Measurements from ENCODE around the gene PAX5.

PAX5 gene

DNA sequence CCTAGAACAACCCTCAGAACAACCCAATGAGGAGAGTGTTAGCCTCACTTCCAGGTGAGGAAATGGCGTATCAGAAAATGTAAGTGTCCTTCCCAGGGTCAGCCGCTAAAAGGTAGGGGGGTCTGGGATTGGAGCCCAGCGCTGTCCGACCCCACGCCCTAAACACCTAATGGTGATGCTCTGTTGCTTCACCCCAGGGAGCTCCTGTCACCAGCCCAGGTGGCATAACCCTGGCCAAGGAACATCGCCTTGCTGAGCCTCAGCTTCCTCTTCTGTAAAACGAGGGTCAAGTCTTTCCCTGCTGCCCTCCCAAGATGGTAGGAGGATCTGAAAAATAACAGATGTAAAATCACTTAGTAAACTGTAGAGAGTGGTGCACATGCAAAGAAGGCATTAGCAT lies 132.5 kb downstream of the PAX5 start:
- no peak for TF ChIP-seq POLR2A (IDR thresholded peaks at IDR 0.05; ENCODE audit: low read depth, low read length)
- DNase-seq (ENCODE audit: insufficient read length, low spot score) = no peak
- FAIRE-seq = no peak

DNA sequence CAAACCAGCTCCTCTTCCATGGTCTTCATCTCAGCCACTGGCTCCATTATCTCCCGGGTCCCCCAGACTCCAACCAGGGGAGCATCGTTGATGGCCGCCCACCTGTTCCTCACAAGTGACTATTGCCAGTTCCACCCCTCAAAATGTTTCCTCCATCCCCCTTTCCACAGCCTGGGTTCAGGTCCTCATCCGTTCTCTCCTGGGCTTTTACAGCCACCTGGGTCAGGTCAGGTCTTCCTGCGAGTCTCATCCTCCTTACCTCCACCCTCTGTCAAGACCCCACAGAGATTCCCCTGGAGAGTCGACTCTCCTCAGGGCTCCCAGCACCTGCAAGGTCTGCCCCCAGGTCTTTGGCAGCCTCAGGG lies 133.2 kb downstream of the PAX5 start:
- DNase-seq (ENCODE audit: insufficient read length, low spot score) = no peak
- FAIRE-seq = no peak
- TF ChIP-seq POLR2A (IDR thresholded peaks at IDR 0.05; ENCODE audit: low read depth, low read length) = no peak

DNA sequence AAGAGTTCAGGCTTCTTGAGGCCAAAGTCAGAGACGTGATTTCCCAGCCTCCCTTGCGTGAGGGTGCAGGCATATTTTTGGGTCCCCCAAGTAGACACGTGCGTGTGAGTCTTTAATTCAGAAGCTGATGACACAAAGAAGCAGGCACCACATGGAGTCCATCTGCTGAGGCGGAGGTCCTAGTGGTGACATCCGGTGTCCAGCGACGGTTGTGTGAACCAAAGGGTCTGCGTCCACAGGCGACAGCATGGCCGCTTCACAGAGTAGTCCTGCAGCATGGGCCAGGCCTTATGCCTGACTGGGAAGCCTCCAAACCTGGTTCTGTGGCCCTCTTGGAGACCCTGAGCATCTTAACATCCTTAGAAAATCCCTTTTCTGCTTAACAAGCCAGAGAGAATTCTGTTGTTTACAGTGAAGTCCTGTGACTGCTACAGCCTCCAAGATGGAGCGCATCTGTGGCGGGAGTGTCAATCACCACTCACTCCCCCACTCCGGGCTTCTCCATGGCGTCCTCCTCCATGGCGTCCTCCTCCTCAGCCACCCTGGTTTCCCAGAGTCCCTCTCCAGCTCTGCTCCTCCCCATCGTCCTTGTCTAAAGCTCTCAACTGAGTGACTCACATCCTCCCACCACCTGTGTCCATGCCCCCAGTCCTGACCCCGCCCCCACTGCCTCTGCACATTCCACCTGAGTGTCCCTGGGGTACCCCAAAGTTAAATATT lies 133.8 kb downstream of the PAX5 start:
- FAIRE-seq = no peak
- no peak for DNase-seq (ENCODE audit: insufficient read length, low spot score)
- no peak for TF ChIP-seq POLR2A (IDR thresholded peaks at IDR 0.05; ENCODE audit: low read depth, low read length)

DNA sequence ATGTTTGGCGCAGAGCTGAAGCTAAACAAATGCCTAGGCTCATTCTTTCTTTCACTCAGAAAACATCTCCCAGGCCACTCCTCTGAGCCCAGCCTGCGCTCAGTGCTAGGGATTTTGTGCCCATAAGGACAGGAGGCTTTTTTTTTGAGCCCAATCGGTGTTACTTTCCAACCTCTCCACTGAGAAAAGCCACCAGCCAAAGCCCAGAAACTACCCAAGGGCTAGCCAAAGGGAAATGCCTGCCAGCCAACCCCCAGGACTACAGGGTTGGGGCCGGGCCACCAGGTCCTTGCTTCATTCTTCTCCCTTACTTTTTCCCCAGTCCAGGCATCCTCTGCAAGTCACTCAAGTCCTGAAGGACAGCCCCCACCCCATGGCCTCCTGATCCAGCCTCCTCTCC lies 134.7 kb downstream of the PAX5 start:
- no peak for TF ChIP-seq POLR2A (IDR thresholded peaks at IDR 0.05; ENCODE audit: low read depth, low read length)
- FAIRE-seq = no peak
- no peak for DNase-seq (ENCODE audit: insufficient read length, low spot score)

DNA sequence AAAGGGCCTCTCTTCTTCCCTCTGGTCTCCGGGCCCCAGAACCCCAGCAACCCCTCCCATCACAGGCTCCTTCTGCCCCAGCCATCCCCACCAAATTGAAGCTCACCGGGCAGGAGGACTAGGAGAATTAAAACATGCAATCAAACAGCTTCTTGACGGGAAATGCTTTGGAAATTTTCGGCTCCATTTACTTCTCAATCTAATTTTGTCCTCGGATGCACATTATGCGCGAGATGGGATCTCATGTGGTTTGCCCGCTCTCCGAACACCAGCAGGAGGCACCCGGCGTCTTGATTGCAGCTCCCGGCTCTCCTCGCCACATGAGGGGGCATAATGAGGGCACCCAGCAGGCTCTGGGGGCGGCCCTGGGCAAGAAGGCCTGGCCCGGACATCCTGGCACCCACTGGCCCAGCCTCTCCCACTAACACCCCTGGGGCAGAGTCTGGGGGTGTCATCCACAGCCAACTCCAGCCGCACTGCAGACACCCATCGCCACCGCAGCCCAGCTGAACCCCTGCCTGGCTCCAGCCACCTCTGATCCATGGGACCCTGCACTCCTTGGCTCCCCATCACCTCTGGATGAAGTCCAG lies 135.5 kb downstream of the PAX5 start:
- DNase-seq (ENCODE audit: insufficient read length, low spot score) (no peak), FAIRE-seq (no peak)
- no peak for TF ChIP-seq POLR2A (IDR thresholded peaks at IDR 0.05; ENCODE audit: low read depth, low read length)

DNA sequence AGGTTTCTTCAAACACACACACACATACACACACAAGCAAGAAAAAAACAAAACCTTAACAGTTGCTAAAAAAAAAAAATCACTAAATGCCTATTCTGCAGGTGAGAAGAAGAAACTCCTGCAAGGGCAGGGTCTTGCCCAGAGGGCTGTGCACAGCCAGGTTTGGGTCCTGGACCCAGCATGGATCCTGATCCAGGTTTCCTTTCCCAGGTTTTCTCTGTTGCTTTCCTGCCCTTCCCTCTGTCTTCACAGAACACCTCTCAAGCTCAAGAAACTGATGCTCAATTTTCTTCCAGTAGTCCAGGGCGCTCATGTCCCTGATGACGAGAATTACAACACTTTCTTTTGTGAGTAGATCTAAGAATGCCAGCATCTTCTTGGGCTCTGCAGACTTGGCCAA lies 136.6 kb downstream of the PAX5 start:
- FAIRE-seq = no peak
- no peak for DNase-seq (ENCODE audit: insufficient read length, low spot score)
- TF ChIP-seq POLR2A (IDR thresholded peaks at IDR 0.05; ENCODE audit: low read depth, low read length) = no peak

DNA sequence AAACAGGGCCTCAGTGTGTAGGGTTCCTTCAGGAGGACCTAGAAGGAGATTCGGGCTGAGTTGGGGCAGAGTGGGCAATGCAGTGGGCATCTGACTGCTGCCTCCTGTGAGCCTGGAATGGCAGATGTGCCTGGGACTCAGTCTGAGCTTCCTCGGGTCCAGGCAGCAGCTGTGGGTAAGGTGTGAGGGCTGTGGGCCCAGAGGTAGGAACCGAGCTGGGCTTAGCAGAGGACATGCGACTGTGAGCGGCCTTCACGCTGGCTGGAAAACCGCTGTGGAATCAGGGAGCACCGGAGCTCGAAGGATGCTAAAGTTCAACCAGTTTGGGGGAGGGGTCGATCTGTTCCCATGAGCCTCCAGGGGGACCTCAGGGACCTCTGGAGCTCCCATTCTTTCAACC lies 137.0 kb downstream of the PAX5 start:
- no peak for DNase-seq (ENCODE audit: insufficient read length, low spot score)
- no peak for FAIRE-seq
- TF ChIP-seq POLR2A (IDR thresholded peaks at IDR 0.05; ENCODE audit: low read depth, low read length) = no peak

DNA sequence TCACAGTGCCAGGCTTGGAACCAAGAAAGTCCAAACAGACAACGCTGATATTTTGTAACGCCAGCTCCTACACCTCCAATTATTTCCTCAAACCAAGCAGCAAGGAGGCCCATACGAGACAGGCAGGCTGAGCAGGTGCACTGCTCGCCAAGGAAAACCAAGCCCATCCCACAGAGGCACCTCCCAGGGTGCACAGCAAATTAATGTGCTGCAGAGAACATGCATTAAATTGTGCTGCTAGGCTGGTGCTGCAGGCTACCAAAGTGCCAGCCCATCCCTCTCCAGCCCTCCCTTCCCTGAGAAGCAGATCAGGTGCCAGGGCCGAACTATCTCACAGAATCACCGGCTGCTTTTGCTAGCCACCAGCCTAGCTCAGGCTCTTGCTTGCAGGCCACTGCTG lies 137.8 kb downstream of the PAX5 start:
- TF ChIP-seq POLR2A (IDR thresholded peaks at IDR 0.05; ENCODE audit: low read depth, low read length) = no peak
- DNase-seq (ENCODE audit: insufficient read length, low spot score) (no peak), FAIRE-seq (no peak)

DNA sequence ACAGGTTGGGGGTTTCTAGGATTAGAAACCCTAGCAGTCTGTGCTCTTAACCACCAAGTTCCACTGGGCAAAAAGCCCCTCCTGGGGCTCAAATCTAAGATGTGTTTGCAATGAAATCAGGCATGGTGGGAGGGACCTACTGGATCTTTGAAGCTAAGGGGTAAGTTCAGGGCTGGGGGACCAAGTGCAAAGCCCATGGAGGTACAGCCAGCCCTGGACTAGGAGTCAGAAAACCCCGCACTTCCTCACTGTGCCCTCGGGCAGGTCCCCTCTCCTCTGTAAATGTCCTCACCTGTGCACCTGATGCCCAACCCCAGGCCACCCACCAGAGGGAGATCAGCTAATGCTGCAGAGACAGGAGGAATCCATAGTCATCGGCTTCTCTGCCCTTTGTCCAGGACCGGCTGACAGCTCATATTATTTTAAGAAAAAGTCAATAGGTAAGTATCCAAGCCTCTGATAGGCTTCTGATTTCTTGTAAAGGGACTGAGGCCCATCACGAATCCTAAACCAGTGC lies 138.3 kb downstream of the PAX5 start:
- no peak for FAIRE-seq
- no peak for TF ChIP-seq POLR2A (IDR thresholded peaks at IDR 0.05; ENCODE audit: low read depth, low read length)
- no peak for DNase-seq (ENCODE audit: insufficient read length, low spot score)

DNA sequence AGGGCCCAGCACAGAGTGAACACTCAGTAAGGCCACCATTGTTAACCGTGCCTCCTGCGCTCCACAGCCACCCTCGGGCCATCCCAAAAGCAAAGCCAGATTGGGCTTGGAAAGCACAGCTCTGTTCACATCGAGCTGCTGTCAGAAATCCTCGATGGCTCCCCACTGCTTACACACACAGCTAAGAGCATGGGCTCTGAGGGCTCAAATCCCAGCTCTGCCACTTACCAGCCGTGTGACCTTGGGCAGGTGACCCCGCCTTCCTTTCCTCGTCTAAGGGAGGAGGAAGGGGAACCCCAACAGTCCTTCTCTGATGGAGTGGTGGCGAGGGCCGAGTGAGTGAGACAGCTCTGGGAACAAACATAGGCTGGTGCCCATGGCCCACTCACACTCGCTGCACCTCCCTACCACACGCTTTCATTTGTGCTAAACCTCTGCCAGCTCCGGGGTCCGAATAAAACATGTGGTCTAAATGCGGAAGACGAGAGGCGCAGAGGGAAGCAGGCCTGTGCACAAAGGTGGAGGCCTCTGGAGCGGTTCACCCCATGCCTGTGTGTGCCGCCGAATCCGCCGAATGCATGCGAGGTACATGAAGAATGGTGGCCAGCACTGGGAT lies 139.3 kb downstream of the PAX5 start:
- DNase-seq (ENCODE audit: insufficient read length, low spot score) (no peak), FAIRE-seq (no peak)
- TF ChIP-seq POLR2A (IDR thresholded peaks at IDR 0.05; ENCODE audit: low read depth, low read length) = no peak

DNA sequence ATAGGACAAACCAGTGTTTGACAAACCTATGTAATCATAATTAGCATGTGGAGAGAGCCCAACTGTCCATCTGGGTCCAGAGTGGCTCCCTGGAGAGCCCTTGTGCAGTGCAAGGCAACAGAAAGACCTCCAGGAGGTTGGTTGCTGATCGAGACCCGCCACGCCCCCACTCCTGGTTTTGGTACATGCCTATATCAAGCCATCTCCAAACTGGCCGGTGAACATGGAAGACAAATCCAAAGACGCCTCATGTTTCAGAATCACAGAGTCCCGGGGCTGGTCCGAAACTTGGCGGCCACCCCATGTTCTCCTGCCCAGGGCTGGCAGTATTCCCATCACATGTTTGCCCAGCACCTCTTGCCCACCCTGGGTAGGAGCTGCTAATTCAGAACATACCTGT lies 140.2 kb downstream of the PAX5 start:
- TF ChIP-seq POLR2A (IDR thresholded peaks at IDR 0.05; ENCODE audit: low read depth, low read length) = no peak
- no peak for FAIRE-seq
- no peak for DNase-seq (ENCODE audit: insufficient read length, low spot score)

DNA sequence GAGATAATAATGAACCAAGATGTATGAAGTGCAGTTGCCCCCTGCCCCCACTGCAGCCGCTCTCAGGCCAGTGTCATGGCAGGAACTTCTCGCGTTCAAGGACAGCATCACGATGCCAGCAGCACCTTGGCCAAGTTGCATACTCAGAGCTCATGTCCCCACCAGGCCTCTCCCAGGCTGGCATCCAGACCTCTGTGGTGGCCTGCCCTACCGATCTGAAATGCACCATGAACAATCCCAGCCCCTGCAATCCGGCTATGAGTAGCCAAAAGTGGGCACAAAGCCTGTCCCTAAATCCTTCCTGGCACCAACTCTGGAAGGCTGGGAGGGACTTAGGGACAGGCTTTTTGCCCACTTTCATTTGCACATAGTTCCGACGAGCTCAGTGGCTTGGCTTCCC lies 140.9 kb downstream of the PAX5 start:
- TF ChIP-seq POLR2A (IDR thresholded peaks at IDR 0.05; ENCODE audit: low read depth, low read length) = no peak
- FAIRE-seq = no peak
- DNase-seq (ENCODE audit: insufficient read length, low spot score) = no peak

DNA sequence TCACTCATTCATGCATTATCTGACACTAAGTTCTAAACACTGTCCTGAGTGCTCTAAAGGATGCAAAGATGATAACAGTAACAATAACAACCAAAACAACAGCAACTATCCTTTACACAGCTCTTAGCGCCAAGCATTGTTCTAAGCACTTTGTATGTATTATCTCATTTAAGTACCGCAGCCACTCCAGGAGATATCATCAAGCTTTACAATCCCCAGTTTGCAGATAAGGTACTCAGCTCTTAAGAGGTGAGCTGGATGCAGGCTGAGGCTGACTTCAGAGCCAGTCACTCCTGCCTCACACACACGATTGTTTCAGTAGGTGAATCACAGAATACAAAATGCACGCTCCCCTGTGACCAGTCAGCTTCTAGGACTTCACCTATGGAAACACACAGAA lies 141.8 kb downstream of the PAX5 start:
- no peak for TF ChIP-seq POLR2A (IDR thresholded peaks at IDR 0.05; ENCODE audit: low read depth, low read length)
- DNase-seq (ENCODE audit: insufficient read length, low spot score) (no peak), FAIRE-seq (no peak)

DNA sequence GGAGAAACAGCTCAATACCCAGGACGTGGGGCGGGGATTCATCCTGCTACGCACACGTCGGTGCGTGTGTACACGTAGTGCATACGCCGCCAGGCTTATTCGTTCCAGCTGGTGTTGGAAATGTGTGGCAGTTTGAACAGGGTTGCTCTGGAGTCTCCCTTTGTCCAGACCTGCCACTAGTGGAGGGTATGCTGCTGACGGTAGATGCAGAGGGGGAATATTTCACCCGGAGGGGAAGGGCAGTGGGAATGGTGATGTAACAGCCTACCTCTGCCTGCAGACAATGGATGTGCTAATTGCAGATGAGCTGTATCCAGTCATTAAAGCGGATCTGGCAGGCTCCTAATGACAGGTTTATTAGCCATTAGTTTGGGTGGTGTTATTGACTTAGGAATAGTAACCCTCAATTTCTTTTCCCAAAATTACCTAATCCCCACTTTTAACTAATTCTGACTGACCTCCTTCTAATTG lies 142.7 kb downstream of the PAX5 start:
- DNase-seq (ENCODE audit: insufficient read length, low spot score) (no peak), FAIRE-seq (no peak)
- TF ChIP-seq POLR2A (IDR thresholded peaks at IDR 0.05; ENCODE audit: low read depth, low read length) = no peak

DNA sequence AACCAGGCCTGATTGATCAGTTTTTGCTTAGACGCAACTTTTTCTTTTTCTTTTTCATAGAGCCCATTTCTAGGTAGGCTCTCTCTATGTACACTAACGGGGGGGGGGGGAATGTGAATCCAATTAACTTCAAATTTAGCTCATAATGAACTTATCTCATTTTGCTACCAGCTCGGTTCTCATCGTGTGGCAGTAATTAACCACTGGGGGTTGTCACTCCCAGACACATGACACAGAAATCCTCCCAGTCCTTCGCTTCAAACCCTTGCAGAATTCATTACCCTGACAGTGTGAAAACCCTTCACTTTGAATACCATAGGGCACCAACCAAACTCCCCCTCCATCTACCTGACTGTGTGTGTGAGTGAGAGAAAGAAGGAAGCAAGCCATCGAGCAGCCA lies 144.2 kb downstream of the PAX5 start:
- FAIRE-seq (no peak), DNase-seq (ENCODE audit: insufficient read length, low spot score) (no peak)
- TF ChIP-seq POLR2A (IDR thresholded peaks at IDR 0.05; ENCODE audit: low read depth, low read length) = no peak
